HL-60 (cell line): Measurements from ENCODE around the gene SPATA6L.

ENCODE experiments used
- DNase-seq, 2 experiments: peaks; one replicate each; pipeline ENCODE4 v3.0.0-alpha.2; 2010 to 2020; ENCODE audit warnings: low read depth in 1 of 2, low spot score in 1 of 2
- H3K27ac ChIP-seq: fragments of 250-450 bp; sonication (Bioruptor Pico); replicated peaks from 2 replicates; pipeline ENCODE4 v1.5.1; 2020; ENCODE audit warnings: mild to moderate bottlenecking, moderate library complexity
- H3K27me3 ChIP-seq: fragments of 250-450 bp; sonication (Bioruptor Pico); 2 replicates; pipeline ENCODE4 v1.5.1; 2021; ENCODE audit warnings: mild to moderate bottlenecking, moderate library complexity; ENCODE audit not compliant: insufficient read depth, poor library complexity, severe bottlenecking
- H3K4me3 ChIP-seq: replicated peaks from 2 replicates; pipeline ENCODE4 v1.5.1; 2011; ENCODE audit warnings: mild to moderate bottlenecking, control low read depth, low read length; ENCODE audit not compliant: insufficient read depth
- GABPA ChIP-seq: IDR thresholded peaks from 2 replicates; pipeline ENCODE4 v1.6.1; 2012; ENCODE audit warnings: low read depth
- POLR2AphosphoS5 ChIP-seq: IDR thresholded peaks from 2 replicates; pipeline ENCODE4 v1.6.1; 2012; ENCODE audit warnings: low read depth
- SPI1 ChIP-seq: IDR thresholded peaks from 2 replicates; pipeline ENCODE4 v1.6.1; 2012; ENCODE audit warnings: low read depth, mild to moderate bottlenecking, borderline replicate concordance
- TF ChIP-seq, protein P1 (sequence below): IDR thresholded peaks from one replicate; pipeline ENCODE4 v1.5.1; 2011; ENCODE audit warnings: low read length, control low read depth, inconsistent platforms; ENCODE audit not compliant: insufficient read depth
- TF ChIP-seq, protein P2 (sequence below): IDR thresholded peaks from 2 replicates; pipeline ENCODE4 v1.6.1; 2012; ENCODE audit warnings: low read depth; ENCODE audit not compliant: insufficient replicate concordance

Gene SPATA6L

DNA sequence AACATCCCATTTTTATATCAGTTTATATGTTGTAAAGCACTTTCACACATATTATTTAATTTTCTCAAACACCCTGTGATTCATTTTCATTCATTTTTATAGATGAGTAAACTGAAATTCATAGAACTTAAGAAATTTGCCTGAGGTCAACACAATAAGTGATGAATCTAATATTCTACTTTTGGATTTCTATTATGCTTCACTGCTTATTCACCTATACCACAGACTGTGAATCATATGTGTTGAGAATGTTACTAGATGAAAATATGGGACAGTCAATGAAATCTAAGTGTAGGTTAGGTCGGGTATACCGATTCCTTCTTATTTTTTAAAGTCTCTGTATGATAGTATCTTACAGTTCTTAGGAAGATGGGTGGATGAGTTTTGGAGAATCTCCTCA lies 37.8 kb upstream of the SPATA6L start:
- no peaks in the 10 kb centered on the region for H3K27me3 ChIP-seq
- DNase-seq: no peak
- H3K4me3 ChIP-seq: no peak overlapping the region
- TF ChIP-seq, protein P1, sequence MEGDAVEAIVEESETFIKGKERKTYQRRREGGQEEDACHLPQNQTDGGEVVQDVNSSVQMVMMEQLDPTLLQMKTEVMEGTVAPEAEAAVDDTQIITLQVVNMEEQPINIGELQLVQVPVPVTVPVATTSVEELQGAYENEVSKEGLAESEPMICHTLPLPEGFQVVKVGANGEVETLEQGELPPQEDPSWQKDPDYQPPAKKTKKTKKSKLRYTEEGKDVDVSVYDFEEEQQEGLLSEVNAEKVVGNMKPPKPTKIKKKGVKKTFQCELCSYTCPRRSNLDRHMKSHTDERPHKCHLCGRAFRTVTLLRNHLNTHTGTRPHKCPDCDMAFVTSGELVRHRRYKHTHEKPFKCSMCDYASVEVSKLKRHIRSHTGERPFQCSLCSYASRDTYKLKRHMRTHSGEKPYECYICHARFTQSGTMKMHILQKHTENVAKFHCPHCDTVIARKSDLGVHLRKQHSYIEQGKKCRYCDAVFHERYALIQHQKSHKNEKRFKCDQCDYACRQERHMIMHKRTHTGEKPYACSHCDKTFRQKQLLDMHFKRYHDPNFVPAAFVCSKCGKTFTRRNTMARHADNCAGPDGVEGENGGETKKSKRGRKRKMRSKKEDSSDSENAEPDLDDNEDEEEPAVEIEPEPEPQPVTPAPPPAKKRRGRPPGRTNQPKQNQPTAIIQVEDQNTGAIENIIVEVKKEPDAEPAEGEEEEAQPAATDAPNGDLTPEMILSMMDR: no peak
- TF ChIP-seq, protein P2, sequence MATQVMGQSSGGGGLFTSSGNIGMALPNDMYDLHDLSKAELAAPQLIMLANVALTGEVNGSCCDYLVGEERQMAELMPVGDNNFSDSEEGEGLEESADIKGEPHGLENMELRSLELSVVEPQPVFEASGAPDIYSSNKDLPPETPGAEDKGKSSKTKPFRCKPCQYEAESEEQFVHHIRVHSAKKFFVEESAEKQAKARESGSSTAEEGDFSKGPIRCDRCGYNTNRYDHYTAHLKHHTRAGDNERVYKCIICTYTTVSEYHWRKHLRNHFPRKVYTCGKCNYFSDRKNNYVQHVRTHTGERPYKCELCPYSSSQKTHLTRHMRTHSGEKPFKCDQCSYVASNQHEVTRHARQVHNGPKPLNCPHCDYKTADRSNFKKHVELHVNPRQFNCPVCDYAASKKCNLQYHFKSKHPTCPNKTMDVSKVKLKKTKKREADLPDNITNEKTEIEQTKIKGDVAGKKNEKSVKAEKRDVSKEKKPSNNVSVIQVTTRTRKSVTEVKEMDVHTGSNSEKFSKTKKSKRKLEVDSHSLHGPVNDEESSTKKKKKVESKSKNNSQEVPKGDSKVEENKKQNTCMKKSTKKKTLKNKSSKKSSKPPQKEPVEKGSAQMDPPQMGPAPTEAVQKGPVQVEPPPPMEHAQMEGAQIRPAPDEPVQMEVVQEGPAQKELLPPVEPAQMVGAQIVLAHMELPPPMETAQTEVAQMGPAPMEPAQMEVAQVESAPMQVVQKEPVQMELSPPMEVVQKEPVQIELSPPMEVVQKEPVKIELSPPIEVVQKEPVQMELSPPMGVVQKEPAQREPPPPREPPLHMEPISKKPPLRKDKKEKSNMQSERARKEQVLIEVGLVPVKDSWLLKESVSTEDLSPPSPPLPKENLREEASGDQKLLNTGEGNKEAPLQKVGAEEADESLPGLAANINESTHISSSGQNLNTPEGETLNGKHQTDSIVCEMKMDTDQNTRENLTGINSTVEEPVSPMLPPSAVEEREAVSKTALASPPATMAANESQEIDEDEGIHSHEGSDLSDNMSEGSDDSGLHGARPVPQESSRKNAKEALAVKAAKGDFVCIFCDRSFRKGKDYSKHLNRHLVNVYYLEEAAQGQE: no peak
- TF ChIP-seq POLR2AphosphoS5: no peak
- no peak for TF ChIP-seq GABPA
- no peak for TF ChIP-seq SPI1
- H3K27ac ChIP-seq: no peak overlapping the region

DNA sequence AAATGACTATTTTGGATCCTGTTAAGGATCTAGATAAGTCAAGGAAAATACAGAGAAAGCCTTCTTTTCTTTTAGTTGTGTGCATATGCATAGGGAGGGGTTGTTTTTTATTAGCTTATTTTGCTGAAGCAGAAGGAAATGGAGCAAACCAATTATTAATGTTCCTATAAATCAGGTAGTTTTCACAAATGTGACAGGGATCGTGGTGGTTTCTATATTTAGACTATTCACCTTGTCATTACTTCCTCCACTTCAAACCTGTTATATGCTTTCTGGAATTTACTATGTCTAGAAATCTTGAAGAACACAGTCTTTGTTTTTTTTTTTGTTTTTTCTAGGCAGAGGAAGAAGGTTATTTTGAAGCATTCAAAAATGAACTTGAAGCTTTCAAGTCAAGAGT lies 35.2 kb upstream of the SPATA6L start:
- no peak for DNase-seq
- Histone ChIP-seq H3K27me3 (no peaks in the 10 kb centered on the region), H3K27ac (no peak overlapping the region), H3K4me3 (no peak overlapping the region)
- TF ChIP-seq SPI1 (no peak), POLR2AphosphoS5 (no peak), GABPA (no peak)
- TF ChIP-seq, protein P1: no peak
- TF ChIP-seq, protein P2: no peak

DNA sequence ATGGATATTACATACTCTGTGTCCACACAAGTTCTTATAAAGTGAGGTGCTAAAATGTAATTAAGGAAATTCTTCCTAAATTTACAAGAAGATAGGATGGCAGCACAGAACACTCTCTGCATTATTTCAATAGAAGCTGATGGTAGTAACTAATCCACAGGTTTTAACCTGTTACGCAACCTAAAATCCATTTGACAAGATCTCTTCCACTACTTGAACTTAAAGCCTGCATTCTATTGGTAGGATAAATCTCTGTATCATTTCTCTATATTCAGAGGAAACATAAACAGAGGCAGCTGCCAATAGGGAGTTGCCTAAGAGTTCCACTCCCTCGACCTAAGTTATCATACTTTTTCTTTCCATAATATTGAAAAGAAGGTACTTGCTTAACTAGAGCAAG lies 34.7 kb upstream of the SPATA6L start:
- Histone ChIP-seq H3K4me3 (no peak overlapping the region), H3K27me3 (no peaks in the 10 kb centered on the region), H3K27ac (no peak overlapping the region)
- no peak for TF ChIP-seq SPI1
- TF ChIP-seq, protein P2: no peak
- TF ChIP-seq, protein P1: no peak
- no peak for TF ChIP-seq GABPA
- TF ChIP-seq POLR2AphosphoS5: no peak
- DNase-seq: no peak
